HG02943 (cell line): ENCODE measurements around the gene DUS2.

ENCODE experiments used
- ATAC-seq: cut with Tn5 transposase; IDR thresholded peaks from one replicate; pipeline ENCODE4 v1.9.1; 2021; ENCODE audit warnings: mild to moderate bottlenecking, low read depth, moderate library complexity; ENCODE audit not compliant: unreplicated experiment

DUS2 gene

GRCh38 chr16:68040506-68041288, 17.6 kb downstream of the DUS2 start:
- ATAC-seq = no peak

GRCh38 chr16:68041783-68042182, 18.7 kb downstream of the DUS2 start:
- no peak for ATAC-seq

- no peak for ATAC-seq
These were observed 23.0 kb downstream of the DUS2 start for GRCh38 chr16:68046106-68046505.

GRCh38 chr16:68047987-68048386, 24.9 kb downstream of the DUS2 start:
- ATAC-seq = no peak

GRCh38 chr16:68049449-68049848, 26.4 kb downstream of the DUS2 start:
- no peak for ATAC-seq

- ATAC-seq = no peak
These were observed 32.3 kb downstream of the DUS2 start for GRCh38 chr16:68055395-68055794.

- ATAC-seq = no peak
These were observed 36.7 kb downstream of the DUS2 start for GRCh38 chr16:68059804-68060203.

- no peak for ATAC-seq
These were observed 38.3 kb downstream of the DUS2 start for GRCh38 chr16:68061396-68061795.

- ATAC-seq = no peak
These were observed 39.9 kb downstream of the DUS2 start for GRCh38 chr16:68062910-68063393.

- ATAC-seq = no peak
These were observed 41.8 kb downstream of the DUS2 start for GRCh38 chr16:68064791-68065365.

- no peak for ATAC-seq
These were observed 42.7 kb downstream of the DUS2 start for GRCh38 chr16:68065716-68066305.

GRCh38 chr16:68066763-68067162, 43.7 kb downstream of the DUS2 start:
- no peak for ATAC-seq

GRCh38 chr16:68068926-68069325, 45.8 kb downstream of the DUS2 start:
- ATAC-seq = no peak

GRCh38 chr16:68069511-68070248, 46.6 kb downstream of the DUS2 start:
- ATAC-seq = no peak

GRCh38 chr16:68070249-68070730, 47.2 kb downstream of the DUS2 start:
- no peak for ATAC-seq

- no peak for ATAC-seq
These were observed 47.9 kb downstream of the DUS2 start for GRCh38 chr16:68070806-68071517.

GRCh38 chr16:68071518-68071901, 48.4 kb downstream of the DUS2 start:
- ATAC-seq = no peak

- ATAC-seq = no peak
These were observed 49.1 kb downstream of the DUS2 start for GRCh38 chr16:68072038-68072695.

GRCh38 chr16:68073902-68074760, 51.0 kb downstream of the DUS2 start:
- no peak for ATAC-seq
